ENCODE data around the gene TSPAN9. TPM values are rescaled to one million over a fixed set of nuclear protein-coding genes. Genes with fewer than 3 reads are reported as not detected.
A peak's percentile ranks its signal among the peaks of the same experiment; 100 is the strongest.

TSPAN9 gene
- total RNA-seq, 1 donor from 2014 or later, result 40.9 TPM

DNA sequence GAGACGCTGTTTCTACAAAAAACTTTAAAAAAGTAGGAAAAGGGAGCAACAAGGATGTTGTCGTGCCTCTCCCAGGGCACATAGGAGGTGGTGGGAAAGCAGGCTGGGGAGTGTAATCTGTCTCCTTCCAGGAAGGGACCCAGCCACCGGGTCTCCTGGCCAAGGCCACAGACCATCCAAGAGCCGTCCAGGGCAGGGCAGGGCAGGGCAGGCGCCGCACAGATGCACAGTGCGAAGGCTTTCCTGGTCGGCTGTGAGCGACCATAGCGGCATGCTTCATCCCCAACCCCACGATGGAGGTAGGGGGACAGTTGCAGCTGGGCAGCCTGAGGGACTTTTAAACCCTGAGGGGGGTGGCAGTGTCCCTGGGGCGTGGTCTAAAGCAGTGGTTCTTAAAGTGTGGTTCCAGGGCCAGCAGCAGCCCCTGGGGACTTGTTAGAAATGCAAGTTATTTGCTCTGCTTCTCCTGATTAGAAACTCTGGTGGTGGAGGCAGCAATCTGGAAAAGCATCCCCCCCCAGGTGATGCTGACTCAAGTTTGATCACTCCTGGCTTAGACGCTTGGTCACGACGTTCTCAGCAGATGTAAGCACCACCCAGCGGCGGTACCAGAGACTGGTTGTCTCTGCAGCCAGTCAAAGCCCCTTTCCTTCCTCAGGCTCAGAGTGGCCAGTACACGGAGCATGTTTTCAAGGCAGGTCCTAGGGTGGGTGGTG is 216.4 kb downstream of the TSPAN9 start:
- H2AFZ ChIP-seq (ENCODE audit: low read depth, low read length), result no peak overlapping the region
- TF ChIP-seq, protein P1, sequence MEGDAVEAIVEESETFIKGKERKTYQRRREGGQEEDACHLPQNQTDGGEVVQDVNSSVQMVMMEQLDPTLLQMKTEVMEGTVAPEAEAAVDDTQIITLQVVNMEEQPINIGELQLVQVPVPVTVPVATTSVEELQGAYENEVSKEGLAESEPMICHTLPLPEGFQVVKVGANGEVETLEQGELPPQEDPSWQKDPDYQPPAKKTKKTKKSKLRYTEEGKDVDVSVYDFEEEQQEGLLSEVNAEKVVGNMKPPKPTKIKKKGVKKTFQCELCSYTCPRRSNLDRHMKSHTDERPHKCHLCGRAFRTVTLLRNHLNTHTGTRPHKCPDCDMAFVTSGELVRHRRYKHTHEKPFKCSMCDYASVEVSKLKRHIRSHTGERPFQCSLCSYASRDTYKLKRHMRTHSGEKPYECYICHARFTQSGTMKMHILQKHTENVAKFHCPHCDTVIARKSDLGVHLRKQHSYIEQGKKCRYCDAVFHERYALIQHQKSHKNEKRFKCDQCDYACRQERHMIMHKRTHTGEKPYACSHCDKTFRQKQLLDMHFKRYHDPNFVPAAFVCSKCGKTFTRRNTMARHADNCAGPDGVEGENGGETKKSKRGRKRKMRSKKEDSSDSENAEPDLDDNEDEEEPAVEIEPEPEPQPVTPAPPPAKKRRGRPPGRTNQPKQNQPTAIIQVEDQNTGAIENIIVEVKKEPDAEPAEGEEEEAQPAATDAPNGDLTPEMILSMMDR (IDR thresholded peaks at IDR 0.05; ENCODE audit: insufficient read depth, low read depth, low read length), result peak; percentile 8
- TF ChIP-seq EZH2 (IDR thresholded peaks at IDR 0.05; ENCODE audit: insufficient read depth, low read length), result no peak
- Mint-ChIP-seq H3K36me3 (ENCODE audit: low read depth, unreplicated experiment) (peaks cover 2% of the 10 kb centered on the region), H3K27ac (ENCODE audit: unreplicated experiment) (no peak overlapping the region), H3K9me3 (ENCODE audit: unreplicated experiment) (no peaks in the 10 kb centered on the region), H3K4me3 (ENCODE audit: unreplicated experiment) (no peak overlapping the region), H3K4me1 (ENCODE audit: low read depth, unreplicated experiment) (peaks cover 2% of the 10 kb centered on the region), H3K27me3 (ENCODE audit: low read depth, unreplicated experiment) (peaks cover 51% of the 10 kb centered on the region)
- peak overlapping the region; percentile 8 for H3K4me2 ChIP-seq (ENCODE audit: low read length)
- peaks cover 6% of the 10 kb centered on the region for H3K4me1 ChIP-seq (ENCODE audit: insufficient read depth, low read length)
- H3K27ac ChIP-seq (ENCODE audit: low read depth, low read length), result no peak overlapping the region
- H3K36me3 ChIP-seq (ENCODE audit: insufficient read depth, low read length), result no peaks in the 10 kb centered on the region
- FAIRE-seq (no peak), DNase-seq (ENCODE audit: low read depth) (peak; percentile 47)
- no peaks in the 10 kb centered on the region for H4K20me1 ChIP-seq (ENCODE audit: insufficient read depth, low read length)
- H3K9me3 ChIP-seq (ENCODE audit: insufficient read depth, low read depth, low read length), result no peaks in the 10 kb centered on the region
- no peaks in the 10 kb centered on the region for H3K27me3 ChIP-seq (ENCODE audit: insufficient read depth, low read length)
- no peak overlapping the region for H3K4me3 ChIP-seq (ENCODE audit: insufficient read depth, low read depth, low read length)
- H3K9ac ChIP-seq (ENCODE audit: low read length), result no peak overlapping the region
- H3K79me2 ChIP-seq (ENCODE audit: insufficient read depth, low read length), result no peaks in the 10 kb centered on the region

DNA sequence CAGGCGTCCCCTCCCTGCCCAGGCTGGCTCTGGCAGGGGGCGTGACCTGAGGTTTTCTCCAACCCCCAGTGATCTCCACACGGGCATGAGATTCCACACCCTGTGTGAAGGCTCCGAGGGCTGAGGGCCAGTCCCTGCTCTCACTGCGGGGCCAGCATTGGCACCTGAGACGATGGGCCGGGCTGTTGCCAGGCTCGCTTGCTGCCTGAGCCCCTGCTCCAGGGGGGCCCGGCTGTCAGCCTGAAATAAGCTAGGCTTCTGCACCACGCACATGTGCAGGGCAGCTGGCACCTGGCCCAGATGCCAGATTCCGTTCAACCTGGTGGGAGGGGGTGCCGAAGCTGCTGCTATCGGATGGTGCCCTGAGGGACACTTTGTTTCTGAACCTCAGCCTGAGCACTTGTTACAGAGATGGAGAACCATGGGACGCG is 217.3 kb downstream of the TSPAN9 start:
- Histone ChIP-seq H3K9ac (ENCODE audit: low read length) (no peak overlapping the region), H3K27ac (ENCODE audit: low read depth, low read length) (no peak overlapping the region), H3K9me3 (ENCODE audit: insufficient read depth, low read depth, low read length) (no peaks in the 10 kb centered on the region), H3K4me1 (ENCODE audit: insufficient read depth, low read length) (peaks cover 7% of the 10 kb centered on the region), H4K20me1 (ENCODE audit: insufficient read depth, low read length) (no peaks in the 10 kb centered on the region), H3K4me3 (ENCODE audit: insufficient read depth, low read depth, low read length) (no peak overlapping the region), H2AFZ (ENCODE audit: low read depth, low read length) (no peak overlapping the region), H3K4me2 (ENCODE audit: low read length) (no peak overlapping the region), H3K36me3 (ENCODE audit: insufficient read depth, low read length) (no peaks in the 10 kb centered on the region), H3K79me2 (ENCODE audit: insufficient read depth, low read length) (no peaks in the 10 kb centered on the region), H3K27me3 (ENCODE audit: insufficient read depth, low read length) (no peaks in the 10 kb centered on the region)
- FAIRE-seq (no peak), DNase-seq (ENCODE audit: low read depth) (no peak)
- H3K4me3 Mint-ChIP-seq (ENCODE audit: unreplicated experiment), result no peak overlapping the region
- H3K4me1 Mint-ChIP-seq (ENCODE audit: low read depth, unreplicated experiment), result peaks cover 2% of the 10 kb centered on the region
- H3K9me3 Mint-ChIP-seq (ENCODE audit: unreplicated experiment), result no peaks in the 10 kb centered on the region
- no peak overlapping the region for H3K27ac Mint-ChIP-seq (ENCODE audit: unreplicated experiment)
- TF ChIP-seq, protein P1 (IDR thresholded peaks at IDR 0.05; ENCODE audit: insufficient read depth, low read depth, low read length), result no peak
- no peak for TF ChIP-seq EZH2 (IDR thresholded peaks at IDR 0.05; ENCODE audit: insufficient read depth, low read length)
- H3K36me3 Mint-ChIP-seq (ENCODE audit: low read depth, unreplicated experiment), result peaks cover 2% of the 10 kb centered on the region
- peaks cover 52% of the 10 kb centered on the region for H3K27me3 Mint-ChIP-seq (ENCODE audit: low read depth, unreplicated experiment)

DNA sequence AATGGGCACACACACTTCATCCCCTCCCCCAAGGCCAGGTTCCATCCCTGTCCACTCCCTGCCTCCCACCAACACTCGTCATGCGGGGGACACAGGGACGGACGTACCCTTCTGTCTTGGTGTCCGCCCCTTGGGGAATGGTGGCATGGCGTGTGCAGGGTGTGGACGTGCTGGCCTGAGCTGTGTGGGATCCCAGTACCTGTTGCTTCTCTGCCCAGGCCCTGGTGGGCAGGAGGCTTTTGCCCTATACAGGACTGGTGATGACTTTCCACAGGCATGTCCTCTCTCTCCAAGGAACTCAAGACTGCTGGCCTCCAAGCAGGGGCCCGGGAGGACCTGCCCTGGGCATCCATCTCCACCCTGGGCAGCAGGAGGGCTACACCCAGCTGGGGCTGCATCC is 218.0 kb downstream of the TSPAN9 start:
- H3K36me3 Mint-ChIP-seq (ENCODE audit: low read depth, unreplicated experiment), result peaks cover 2% of the 10 kb centered on the region

More for the DNA sequence above, 218.0 kb downstream of the TSPAN9 start:
- no peak for TF ChIP-seq EZH2 (IDR thresholded peaks at IDR 0.05; ENCODE audit: insufficient read depth, low read length)
- TF ChIP-seq, protein P1 (IDR thresholded peaks at IDR 0.05; ENCODE audit: insufficient read depth, low read depth, low read length), result no peak
- no peaks in the 10 kb centered on the region for H4K20me1 ChIP-seq (ENCODE audit: insufficient read depth, low read length)
- H2AFZ ChIP-seq (ENCODE audit: low read depth, low read length), result no peak overlapping the region
- H3K27me3 ChIP-seq (ENCODE audit: insufficient read depth, low read length), result no peaks in the 10 kb centered on the region
- no peak overlapping the region for H3K9ac ChIP-seq (ENCODE audit: low read length)
- FAIRE-seq (no peak), DNase-seq (ENCODE audit: low read depth) (no peak)
- peaks cover 15% of the 10 kb centered on the region for H3K4me1 ChIP-seq (ENCODE audit: insufficient read depth, low read length)
- Mint-ChIP-seq H3K9me3 (ENCODE audit: unreplicated experiment) (no peaks in the 10 kb centered on the region), H3K4me1 (ENCODE audit: low read depth, unreplicated experiment) (peaks cover 9% of the 10 kb centered on the region), H3K4me3 (ENCODE audit: unreplicated experiment) (no peak overlapping the region), H3K27ac (ENCODE audit: unreplicated experiment) (no peak overlapping the region), H3K27me3 (ENCODE audit: low read depth, unreplicated experiment) (peaks cover 49% of the 10 kb centered on the region)
- H3K27ac ChIP-seq (ENCODE audit: low read depth, low read length), result no peak overlapping the region
- H3K9me3 ChIP-seq (ENCODE audit: insufficient read depth, low read depth, low read length), result no peaks in the 10 kb centered on the region
- H3K36me3 ChIP-seq (ENCODE audit: insufficient read depth, low read length), result no peaks in the 10 kb centered on the region
- no peak overlapping the region for H3K4me3 ChIP-seq (ENCODE audit: insufficient read depth, low read depth, low read length)
- H3K79me2 ChIP-seq (ENCODE audit: insufficient read depth, low read length), result no peaks in the 10 kb centered on the region
- H3K4me2 ChIP-seq (ENCODE audit: low read length), result no peak overlapping the region
